Activated T-cell treated with anti-CD3 and anti-CD28 coated beads for 1 hour (primary cell): ENCODE data around the gene POFUT2.
"Not testable (repeated sequence)": the region's sequence is repeated elsewhere in the genome, so short reads cannot be mapped to it uniquely, and the experiment has no call there.

Experiments used
- DNase-seq: peaks from one replicate; pipeline ENCODE4 v3.0.0-alpha.2; 2020; ENCODE audit warnings: low read depth

Gene POFUT2

GRCh38 chr21:45326169-45326851, 38.6 kb upstream of the POFUT2 start:
- no peak for DNase-seq

- no peak for DNase-seq
These were observed 37.8 kb upstream of the POFUT2 start for GRCh38 chr21:45325206-45326168.

GRCh38 chr21:45324489-45325205, 37.0 kb upstream of the POFUT2 start:
- no peak for DNase-seq

- DNase-seq, result no peak
These were observed 36.0 kb upstream of the POFUT2 start for GRCh38 chr21:45323487-45324311.

- DNase-seq, result no peak
These were observed 35.3 kb upstream of the POFUT2 start for GRCh38 chr21:45322960-45323461.

GRCh38 chr21:45322231-45322959, 34.7 kb upstream of the POFUT2 start:
- no peak for DNase-seq

GRCh38 chr21:45320261-45321025, 32.7 kb upstream of the POFUT2 start:
- DNase-seq, result no peak

GRCh38 chr21:45319461-45320211, 31.9 kb upstream of the POFUT2 start:
- DNase-seq, result no peak

- no peak for DNase-seq
These were observed 31.1 kb upstream of the POFUT2 start for GRCh38 chr21:45318556-45319404.

- DNase-seq, result no peak
These were observed 30.5 kb upstream of the POFUT2 start for GRCh38 chr21:45318146-45318555.

GRCh38 chr21:45317398-45318145, 29.9 kb upstream of the POFUT2 start:
- no peak for DNase-seq

GRCh38 chr21:45316871-45317397, 29.2 kb upstream of the POFUT2 start:
- DNase-seq, result no peak

- DNase-seq, result not testable (repeated sequence)
These were observed 28.2 kb upstream of the POFUT2 start for GRCh38 chr21:45315676-45316470.

- no peak for DNase-seq
These were observed 26.0 kb upstream of the POFUT2 start for GRCh38 chr21:45313682-45314081.

GRCh38 chr21:45313015-45313414, 25.3 kb upstream of the POFUT2 start:
- no peak for DNase-seq

- DNase-seq, result no peak
These were observed 24.6 kb upstream of the POFUT2 start for GRCh38 chr21:45312296-45312695.
